ENCODE data around the gene INAFM2. TPM values are rescaled to one million over a fixed set of nuclear protein-coding genes. Genes with fewer than 3 reads are reported as not detected.

INAFM2 gene
- total RNA-seq, 1 experiment from 2014 or later = 10.2 TPM

DNA sequence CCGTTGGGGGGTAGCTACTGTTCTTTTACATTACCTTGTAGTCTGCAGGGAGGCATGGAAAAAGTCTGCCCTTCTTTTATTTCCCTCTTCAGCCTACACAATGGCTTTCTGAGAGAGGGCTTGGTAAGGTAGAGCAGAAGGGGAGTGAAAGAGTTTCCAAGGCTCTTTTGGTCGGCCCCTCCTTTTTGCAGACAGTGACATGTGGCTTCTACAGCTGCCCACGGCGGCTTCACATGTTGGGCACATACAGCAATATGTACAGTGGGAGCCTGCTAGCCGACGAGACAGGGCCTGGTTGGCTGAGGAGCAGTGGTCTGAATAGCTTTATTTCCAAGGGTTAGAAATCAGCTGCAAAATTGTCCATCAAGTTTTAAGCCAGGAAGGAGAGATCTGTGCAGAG is 4.0 kb downstream of the INAFM2 start:
- DNase-seq (ENCODE audit: low spot score) = no peak

DNA sequence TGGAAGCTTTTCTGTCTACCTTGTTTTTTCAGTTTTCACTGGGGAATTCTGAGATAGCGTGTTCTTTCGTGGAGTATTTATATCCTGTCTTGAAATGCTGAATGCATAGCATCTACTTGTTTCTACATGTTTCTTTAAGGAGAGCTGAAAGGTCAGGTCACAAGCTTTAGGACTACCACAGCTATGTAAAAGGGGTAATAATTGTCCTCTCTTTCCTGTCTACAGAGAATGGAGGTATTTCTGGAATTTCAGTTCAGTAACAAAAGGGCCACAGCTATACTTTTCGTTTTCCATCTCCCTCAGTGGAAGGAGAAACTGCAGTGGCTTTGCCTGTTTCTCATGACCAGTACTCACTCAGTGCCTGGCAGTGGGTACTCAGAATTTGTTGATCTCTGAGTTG is 4.7 kb downstream of the INAFM2 start:
- no peak for DNase-seq (ENCODE audit: low spot score)

DNA sequence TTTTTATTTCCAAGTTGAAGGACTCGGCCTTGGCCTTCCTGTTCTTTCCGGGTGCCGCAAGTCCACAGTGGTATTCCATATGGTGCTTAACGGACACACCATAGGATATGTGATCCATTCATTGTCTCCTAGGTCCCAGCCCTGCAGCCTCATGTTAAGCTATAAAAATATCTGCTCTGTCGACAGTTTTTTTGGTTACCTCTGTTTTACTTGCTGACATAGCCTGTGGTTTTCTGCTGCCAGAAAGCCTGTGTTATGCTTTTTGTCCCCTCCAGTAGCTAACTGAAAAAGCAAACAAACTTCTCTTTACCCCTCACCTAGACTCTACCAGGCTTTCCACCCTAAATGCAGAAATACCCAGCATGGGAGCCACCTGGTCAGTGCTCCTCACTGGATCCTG is 5.3 kb downstream of the INAFM2 start:
- DNase-seq (ENCODE audit: low spot score) = no peak

DNA sequence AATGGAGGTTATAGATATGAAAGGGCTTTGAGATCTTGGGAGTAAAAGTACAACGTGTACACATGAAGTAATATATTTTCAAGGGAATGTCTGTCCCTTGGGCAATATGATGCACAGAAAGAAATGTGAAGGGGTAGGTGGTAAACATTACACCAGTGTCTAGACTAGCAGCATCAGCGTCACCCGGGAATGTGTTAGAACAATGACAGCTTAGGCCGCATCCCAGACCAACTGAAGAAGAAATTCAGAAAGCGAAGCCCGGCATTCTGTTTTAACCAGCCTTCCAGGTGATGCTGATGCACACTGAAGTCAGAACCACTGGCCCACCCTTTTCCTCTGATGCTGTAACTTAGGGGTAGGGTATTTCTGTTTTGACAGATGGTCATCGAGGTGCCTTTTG is 6.3 kb downstream of the INAFM2 start:
- DNase-seq (ENCODE audit: low spot score) = no peak

DNA sequence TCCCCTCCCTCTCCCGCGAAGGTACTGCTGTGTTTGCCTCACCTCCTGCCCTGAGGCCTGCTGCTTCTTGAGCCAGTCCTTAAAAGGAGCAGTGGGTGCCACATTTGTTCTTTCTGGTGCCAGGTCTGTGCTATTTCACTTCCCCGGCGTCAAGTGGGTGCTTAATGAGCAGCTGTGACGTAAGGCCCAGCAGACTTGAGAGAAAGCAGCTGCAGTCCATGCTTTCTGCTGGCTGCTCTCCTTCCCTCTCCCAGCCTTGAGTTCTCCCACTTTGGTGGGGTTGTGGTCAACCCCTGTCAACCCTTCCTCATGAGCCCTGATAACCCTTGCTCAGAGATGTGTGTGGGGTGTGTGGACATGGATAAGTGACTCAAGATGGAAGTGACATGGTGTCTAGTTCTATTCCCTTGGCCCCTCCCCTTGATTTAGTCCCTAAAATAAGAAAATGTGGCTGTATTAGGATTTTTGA is 6.9 kb downstream of the INAFM2 start:
- no peak for DNase-seq (ENCODE audit: low spot score)

DNA sequence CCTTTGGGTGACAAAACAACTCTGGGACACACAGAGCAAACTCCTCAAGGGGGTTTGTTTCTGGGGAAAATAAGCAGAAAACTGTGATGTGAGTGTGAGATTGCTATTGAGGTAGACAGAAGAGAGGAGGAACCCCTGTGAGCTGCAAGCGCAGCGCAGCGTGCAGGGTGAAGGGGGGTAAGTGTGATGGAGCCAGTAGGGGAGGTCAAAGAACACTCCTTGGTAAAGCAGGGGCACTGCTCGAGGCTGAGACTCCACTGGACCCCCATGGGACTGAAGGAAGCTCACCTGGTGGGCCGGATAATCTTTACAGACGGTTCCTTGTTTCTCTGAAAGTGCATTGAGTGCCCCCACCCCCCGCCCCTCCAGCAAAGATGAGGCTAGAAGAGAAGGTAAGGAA is 7.5 kb downstream of the INAFM2 start:
- DNase-seq (ENCODE audit: low spot score) = no peak

DNA sequence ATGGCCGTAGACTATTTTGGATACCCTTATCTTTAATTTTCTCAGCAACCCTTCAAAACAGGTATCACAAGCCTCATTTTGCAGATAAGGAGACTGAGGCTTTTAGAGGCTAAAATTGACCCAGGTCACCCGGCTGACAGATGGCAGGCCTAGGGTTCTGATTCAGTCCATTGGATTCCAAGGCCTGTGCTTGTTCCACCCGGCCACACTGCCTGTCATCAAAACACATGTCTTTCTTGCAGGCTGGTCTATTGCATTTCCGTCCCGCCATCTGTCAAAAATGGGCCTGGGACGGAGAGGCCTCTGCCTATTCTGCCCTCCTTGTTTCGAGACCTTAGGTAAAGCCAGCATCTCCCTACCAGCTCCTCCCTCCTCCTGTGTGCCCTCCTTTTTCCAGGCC is 8.1 kb downstream of the INAFM2 start:
- DNase-seq (ENCODE audit: low spot score) = no peak

DNA sequence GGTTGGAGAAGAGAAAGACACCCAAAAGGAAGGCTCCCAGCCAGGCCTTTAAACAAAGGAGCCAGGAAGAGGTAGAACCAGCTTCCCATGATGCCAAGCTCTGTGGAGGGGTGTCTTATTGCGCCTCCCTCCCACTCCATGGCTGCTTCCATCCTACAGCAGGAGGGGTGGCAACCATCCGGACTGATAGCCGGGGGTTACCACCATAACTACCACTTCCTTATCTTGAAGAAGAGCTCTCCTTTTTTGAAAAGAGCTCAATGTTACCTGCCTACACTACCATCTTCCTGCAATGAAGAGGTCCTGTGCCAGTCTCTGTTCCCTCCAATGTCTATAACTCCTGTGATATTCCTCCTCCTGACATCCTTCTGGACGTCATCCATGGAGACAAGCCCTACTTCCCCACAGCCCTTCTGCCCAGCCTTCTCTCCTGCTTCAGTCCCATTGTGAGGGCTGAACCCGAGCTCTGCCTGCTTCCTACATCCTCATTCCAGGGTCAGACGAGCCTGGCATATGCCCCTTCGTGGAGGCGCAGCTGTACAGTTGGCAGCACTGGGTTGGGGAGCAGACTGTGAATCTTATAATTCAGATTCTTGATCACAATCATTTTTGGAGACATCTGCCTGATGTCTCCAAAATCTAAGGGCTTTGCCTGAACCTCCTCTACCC is 8.8 kb downstream of the INAFM2 start:
- DNase-seq (ENCODE audit: low spot score) = no peak

DNA sequence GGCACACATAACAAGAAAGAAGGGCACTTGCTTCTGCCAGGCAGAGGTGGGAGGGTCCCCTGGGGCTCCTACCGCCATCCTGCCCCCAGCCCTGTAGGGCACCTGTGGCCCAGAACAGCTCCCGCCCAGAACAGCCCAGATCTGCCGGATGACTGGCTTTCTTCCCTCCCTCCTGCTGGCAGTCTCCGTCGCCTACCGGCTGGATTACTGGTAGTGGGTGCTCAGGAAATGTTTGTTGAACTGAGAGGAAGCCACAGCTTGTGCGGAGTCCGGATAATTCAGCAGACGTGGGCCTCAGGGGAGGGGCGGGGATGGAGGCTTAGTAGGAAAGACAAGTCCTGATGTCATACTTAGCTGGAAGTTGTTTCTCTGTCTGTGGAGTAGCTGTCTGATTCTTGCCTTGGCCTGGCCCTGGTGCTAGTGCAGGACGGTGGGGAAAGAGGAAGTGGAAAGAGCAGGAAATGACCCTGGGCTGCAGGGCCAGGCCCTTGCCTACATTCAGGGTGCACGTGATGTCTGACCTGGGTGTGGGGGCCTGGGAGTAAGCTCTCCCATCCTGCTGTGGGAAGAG is 10.5 kb downstream of the INAFM2 start:
- no peak for DNase-seq (ENCODE audit: low spot score)

DNA sequence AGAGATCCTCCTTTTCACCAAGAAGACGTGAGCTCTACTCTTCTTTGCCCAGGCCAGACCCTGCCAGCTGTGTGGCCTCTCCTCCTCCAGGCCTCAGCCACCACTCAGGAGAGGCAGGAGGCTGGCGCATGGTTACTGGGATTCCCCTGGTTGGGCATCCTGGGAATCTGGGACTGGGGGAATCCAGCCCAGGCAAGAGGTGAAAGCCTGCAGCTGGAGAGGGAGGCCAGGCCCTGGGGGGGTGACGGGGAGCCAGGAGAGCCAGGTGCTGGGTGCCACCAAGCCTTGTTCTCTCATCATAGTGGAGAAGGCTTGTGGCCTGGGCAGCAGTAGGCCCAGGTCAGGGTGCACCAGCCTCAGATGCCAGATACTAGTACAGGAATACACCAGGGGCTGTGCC is 11.0 kb downstream of the INAFM2 start:
- no peak for DNase-seq (ENCODE audit: low spot score)

DNA sequence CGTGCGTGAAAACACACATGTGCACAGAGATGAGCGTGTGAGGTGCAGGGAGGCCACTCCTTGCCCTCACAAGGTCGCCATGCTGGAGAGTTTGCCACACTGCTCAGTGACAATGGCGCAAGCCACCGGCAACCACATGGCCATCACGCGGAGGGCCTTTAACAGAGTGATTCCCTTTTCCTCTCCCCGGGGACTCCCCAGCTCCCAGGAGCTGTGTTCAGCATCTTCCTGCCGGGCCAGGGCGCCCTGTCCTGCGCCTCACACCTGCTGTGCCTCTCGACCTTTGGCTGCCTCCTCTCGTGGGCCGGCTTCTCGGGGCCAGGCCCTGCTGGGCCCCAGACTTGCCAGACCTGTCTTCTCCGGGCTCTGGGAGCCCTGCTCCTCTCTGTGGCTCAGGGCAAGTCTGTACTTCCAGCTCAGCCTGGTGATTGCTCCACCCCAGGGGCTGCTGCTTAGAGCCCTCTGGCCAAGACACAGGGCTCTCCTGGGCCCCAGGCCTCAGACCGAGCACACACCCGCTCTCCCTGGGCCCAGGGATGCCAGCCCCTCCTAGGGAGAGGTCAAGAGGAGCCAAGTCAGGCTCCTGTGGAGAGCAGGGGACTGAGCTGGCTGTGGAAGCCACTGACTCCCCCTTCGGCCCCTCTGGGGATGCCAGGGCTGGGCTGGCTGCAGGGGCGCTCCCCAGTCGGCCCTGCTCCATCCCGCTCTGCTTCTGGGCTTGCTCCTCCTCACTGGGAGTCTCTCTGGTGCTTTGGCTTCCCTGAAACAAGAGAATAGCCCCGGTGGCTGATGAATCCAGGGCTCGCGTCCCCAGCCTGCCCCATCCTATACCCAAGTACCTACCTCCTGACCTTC is 11.7 kb downstream of the INAFM2 start:
- peak; percentile 39 for DNase-seq (ENCODE audit: low spot score)

DNA sequence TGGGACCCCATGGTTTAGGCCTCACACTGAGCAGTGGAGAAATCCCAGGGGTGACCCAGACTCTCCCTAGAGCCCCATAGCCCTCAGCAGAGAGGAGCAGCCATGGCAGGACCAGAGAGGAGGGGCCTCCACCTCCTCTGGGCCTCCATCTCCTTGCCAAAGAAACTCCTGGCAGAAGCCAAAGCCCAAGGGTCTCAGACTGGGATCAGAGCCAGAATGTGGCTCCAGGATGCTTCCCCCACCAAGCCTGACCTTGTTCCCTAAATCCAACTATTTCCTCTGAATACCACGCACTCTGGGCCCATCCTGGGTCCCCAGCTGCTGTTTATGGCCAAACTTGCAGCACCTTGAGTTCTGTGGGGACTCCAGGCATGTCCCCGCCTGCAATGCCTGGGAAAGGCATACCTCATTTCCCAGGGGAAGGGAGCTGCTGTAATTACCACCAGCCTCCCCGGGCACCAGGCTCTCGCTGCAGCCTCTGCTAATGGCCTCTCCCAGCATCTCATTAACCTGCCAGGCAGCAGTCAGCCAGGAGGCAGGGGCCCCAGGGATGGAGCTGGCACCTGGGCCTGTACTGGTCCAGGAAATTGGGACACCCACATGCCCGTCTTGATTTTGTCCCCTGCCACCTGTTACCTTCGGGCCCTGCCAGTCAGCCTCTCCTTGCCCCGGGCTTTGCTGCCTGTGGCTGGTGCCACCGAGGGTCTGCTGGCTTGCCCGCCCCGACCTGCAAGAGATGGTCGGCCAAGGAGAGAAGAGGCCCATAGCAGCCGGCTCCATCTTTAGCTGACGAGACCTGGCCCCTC is 12.6 kb downstream of the INAFM2 start:
- no peak for DNase-seq (ENCODE audit: low spot score)

DNA sequence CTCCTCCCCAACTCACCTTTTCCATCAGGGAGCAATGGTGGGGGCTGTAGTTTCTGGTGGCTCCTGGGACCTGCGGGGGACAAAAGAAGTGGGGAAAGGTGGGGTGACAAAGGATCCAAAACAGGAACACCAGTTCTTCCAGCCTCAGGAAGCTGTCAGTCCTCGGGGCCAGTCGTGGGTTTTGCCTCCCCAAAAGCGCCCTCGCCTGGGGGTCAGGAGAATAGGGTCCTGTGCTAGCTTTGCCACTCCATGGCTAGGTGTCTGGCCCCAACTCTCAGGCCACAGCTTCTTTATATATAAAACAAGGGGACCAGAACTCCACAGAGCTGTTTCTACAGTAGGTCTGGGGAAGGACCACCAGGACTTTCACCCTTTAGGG is 13.2 kb downstream of the INAFM2 start:
- no peak for DNase-seq (ENCODE audit: low spot score)

DNA sequence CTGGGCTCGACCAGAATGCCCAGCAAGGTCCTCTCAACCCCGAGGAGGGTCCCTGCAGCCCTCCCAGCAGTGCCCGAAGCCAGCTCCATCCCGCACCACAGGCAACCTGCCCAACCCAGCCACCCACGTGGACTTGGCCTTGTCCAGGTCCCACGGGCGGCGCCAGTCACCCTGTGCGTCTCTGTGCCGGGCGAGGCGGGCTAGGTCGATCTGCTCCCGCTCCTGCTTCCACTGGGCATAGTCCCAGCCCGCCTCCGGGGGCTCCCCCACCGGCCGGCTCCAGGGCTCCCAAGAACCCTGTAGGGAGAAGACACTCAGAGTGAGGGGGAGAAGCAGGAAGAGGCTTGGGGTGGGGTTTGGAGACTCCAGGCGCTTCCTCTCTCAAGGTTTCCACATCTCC is 14.1 kb downstream of the INAFM2 start:
- DNase-seq (ENCODE audit: low spot score) = no peak

DNA sequence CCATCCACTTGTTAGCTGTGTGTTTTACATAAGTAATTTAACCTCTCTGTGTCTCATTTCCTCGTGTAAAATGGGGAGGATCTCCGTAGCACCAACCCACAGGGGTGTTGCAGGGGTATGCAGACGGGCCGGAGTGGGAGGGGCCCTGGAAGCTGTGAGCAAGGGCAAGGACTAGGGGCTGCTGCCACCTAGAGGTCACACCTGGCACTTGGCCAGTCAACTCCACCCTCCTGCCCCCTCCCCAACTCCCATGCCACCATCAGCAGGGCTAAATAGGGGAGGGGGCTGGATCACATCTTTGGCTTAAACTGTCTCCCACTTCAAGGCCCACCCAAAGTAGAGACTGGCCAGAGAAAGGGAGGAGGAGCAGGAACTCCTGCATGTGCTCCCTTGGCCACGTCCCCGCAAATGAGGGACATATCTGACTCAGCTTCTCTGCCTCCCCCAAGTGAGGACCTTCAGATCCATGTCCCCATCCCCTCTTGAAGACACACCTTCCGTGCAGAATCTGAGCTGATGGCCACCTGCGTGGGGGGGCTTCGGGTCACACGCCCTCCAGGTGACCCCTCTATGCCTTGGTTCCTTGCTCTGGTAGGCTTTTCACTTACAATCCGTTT is 14.7 kb downstream of the INAFM2 start:
- peak; percentile 80 for DNase-seq (ENCODE audit: low spot score)

DNA sequence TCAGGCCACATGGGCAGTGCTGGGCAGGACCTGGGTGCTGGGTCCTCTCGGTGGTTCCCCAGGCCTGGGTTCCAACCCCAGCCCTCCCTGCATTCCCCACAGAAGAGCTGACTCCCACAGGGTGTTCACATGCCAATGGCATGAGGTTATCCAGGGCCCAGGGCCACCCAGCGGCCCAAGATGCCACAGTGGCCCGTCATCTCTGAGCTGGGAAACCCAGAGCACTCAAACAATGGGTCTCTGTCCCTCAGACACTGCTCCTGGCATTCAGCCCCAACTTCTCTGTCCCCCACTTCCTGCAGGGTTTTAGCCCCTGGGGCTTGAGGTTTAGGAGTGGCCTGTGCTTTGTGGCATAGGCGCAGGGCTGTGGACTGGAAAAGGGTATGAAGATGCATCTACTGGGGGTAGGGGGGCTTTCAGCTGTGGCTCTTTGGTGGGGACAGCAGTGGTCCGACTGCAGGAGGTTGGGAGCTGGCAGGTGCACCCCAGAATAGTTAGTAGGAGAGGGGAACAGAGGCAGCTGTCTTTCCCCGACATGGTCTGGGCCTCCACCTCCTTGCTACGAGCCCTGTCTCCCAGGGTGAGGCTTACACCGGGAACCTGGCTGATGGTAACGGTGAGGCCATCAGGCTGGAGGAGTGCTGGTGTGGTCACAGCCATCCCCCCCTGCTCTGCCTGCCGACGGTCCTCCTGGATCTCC is 15.6 kb downstream of the INAFM2 start:
- peak; percentile 88 for DNase-seq (ENCODE audit: low spot score)

DNA sequence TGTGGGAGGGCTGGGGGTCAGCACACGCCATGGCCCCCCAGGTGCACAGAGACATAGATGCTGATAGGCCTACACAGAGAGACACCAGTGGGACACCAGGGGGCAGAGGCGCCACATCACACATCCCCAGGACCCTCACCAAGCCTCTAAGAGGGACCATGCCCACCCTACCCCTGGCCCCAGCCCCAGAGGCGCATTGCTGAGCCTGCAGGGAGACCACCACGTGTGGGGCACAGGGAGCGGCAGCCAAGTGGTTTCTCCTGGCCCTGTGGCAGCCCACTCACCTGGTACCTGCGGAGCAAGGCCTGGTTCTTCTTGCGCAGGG is 16.1 kb downstream of the INAFM2 start:
- no peak for DNase-seq (ENCODE audit: low spot score)

DNA sequence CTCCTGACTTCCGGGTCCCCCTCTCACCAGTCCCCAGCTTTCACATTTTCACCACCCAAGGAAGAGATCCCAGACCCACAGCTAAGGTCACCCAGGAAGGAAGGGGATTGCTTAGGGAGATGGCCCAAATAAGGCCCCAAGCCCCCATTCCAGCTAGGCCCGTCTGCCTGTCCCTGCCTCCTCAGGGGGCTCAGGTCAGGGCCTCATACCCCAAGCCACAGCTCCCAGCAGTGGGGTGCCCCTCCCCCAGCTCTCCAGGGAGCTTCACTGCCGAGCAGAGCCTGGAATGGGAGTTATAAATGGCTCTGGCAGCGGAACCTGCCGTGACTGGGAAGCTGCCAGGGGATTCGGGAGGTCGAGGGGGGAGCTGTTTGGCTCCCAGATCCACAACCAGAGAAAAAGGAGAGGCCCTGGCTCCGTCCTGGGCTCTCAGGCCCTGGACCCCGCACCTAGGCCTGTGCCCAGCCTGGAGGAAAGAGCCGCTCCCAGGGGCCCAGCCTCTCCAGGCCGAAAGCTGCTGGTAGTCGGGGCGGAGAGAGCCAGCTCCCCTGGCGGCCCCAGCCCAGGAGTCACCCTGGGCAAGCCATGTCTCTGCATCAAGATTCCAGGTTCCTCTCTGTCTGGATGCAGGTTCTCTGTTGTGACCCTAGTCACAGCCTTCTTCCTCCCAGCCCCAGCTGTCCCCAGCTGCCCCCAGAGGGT is 16.7 kb downstream of the INAFM2 start:
- DNase-seq (ENCODE audit: low spot score) = peak; percentile 64

DNA sequence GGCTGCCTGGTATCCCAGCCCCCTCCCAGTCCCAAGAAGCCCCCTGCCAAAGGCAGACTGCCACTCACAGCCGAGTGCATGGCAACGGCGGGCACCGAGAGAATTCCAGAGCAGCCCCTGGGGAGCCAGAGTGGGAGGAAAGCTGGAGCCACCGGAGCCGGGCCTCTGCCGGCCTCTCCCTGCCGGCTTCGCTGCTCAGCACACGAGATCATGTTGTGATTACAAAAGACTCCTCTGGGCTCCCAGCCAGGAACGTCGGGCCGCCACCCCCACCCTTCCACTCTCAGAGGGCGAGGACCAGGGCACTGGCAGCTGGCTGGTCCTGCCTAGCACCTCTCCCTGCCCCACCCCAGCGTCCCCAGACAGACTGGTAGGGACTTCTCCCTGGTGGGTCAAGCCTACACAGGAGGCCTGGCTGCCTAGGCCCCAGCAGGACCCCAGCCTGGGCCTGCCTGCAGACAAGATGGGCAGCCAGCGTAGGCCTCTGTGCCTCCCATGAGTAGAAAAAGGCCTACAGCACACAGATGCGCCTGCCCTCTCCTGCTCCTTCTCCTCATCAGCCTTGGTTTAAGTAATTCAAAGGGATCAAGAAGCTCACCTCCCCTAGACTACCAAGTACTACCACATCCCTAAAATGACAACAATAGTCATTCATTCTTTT is 17.4 kb downstream of the INAFM2 start, which contains the start of gene CCDC9B:
Gene CCDC9B (minus strand): TSS at position 200 of the 661 bp plus-strand sequence. CDS start 120 bp downstream, at position 80.
- DNase-seq (ENCODE audit: low spot score) = peak; percentile 96
